H9 (cell line): ENCODE results near the gene OOSP1. TPM values are rescaled to one million over a fixed set of nuclear protein-coding genes. Genes with fewer than 3 reads are reported as not detected.
"Not testable (repeated sequence)": the region's sequence is repeated elsewhere in the genome, so short reads cannot be mapped to it uniquely, and the experiment has no call there.

Experiments
- DNase-seq: peaks from one replicate; pipeline ENCODE4 v3.0.0-alpha.2; 2017
- H2AFZ ChIP-seq: one replicate; pipeline ENCODE4 v1.6.1; 2013; ENCODE audit warnings: mild to moderate bottlenecking, low read length, control low read depth, moderate library complexity
- H2AK5ac ChIP-seq: 2 replicates; pipeline ENCODE4 v1.6.1; 2013; ENCODE audit warnings: low read length, control low read depth, mixed read lengths; ENCODE audit not compliant: insufficient read length
- H2BK120ac ChIP-seq: one replicate; pipeline ENCODE4 v1.6.1; 2013; ENCODE audit warnings: low read depth, mild to moderate bottlenecking, low read length, control low read depth, inconsistent platforms; ENCODE audit not compliant: poor library complexity, severe bottlenecking
- H2BK12ac ChIP-seq: 2 replicates; pipeline ENCODE4 v1.6.1; 2013; ENCODE audit warnings: low read length, control low read depth, mixed read lengths, low read depth; ENCODE audit not compliant: insufficient read length
- H2BK15ac ChIP-seq: 2 replicates; pipeline ENCODE4 v1.6.1; 2013; ENCODE audit warnings: low read depth, low read length, control low read depth
- H2BK20ac ChIP-seq: one replicate; pipeline ENCODE4 v1.6.1; 2013; ENCODE audit warnings: low read depth, mild to moderate bottlenecking, low read length, control low read depth, inconsistent platforms; ENCODE audit not compliant: poor library complexity, severe bottlenecking
- H2BK5ac ChIP-seq: 2 replicates; pipeline ENCODE4 v1.6.1; 2013; ENCODE audit warnings: low read length, control low read depth, mixed read lengths; ENCODE audit not compliant: insufficient read length
- H3K14ac ChIP-seq: 2 replicates; pipeline ENCODE4 v1.6.1; 2013; ENCODE audit warnings: low read length, control low read depth; ENCODE audit not compliant: insufficient read depth
- H3K18ac ChIP-seq: 2 replicates; pipeline ENCODE4 v1.6.1; 2013; ENCODE audit warnings: low read depth, mild to moderate bottlenecking, mixed read lengths, low read length, control low read depth; ENCODE audit not compliant: insufficient read length
- H3K23ac ChIP-seq: 2 replicates; pipeline ENCODE4 v1.6.1; 2013; ENCODE audit warnings: low read length, control low read depth, mixed read lengths, low read depth; ENCODE audit not compliant: insufficient read length
- H3K23me2 ChIP-seq: 2 replicates; pipeline ENCODE4 v1.6.1; 2013; ENCODE audit warnings: low read depth, mild to moderate bottlenecking, mixed read lengths, low read length, control low read depth; ENCODE audit not compliant: insufficient read length, poor library complexity, severe bottlenecking
- H3K27ac ChIP-seq: 2 replicates; pipeline ENCODE4 v1.5.1; 2013; ENCODE audit warnings: low read length, control low read depth, mixed read lengths, low read depth; ENCODE audit not compliant: insufficient read length
- H3K27me3 ChIP-seq: 2 replicates; pipeline ENCODE4 v1.6.1; 2013; ENCODE audit warnings: low read length, control low read depth, inconsistent platforms; ENCODE audit not compliant: insufficient read depth
- H3K4ac ChIP-seq: 2 replicates; pipeline ENCODE4 v1.6.1; 2013; ENCODE audit warnings: low read depth, mild to moderate bottlenecking, control low read depth, inconsistent platforms, low read length, moderate library complexity
- H3K4me1 ChIP-seq: 2 replicates; pipeline ENCODE4 v1.6.1; 2013; ENCODE audit warnings: low read length, control low read depth, inconsistent platforms; ENCODE audit not compliant: insufficient read depth
- H3K4me2 ChIP-seq: 2 replicates; pipeline ENCODE4 v1.6.1; 2013; ENCODE audit warnings: low read length, control low read depth, mixed read lengths; ENCODE audit not compliant: insufficient read length, insufficient read depth
- H3K56ac ChIP-seq: 2 replicates; pipeline ENCODE4 v1.6.1; 2013; ENCODE audit warnings: low read depth, mild to moderate bottlenecking, mixed read lengths, low read length, control low read depth; ENCODE audit not compliant: insufficient read length
- H3K79me1 ChIP-seq: 2 replicates; pipeline ENCODE4 v1.6.1; 2013; ENCODE audit warnings: low read depth, mild to moderate bottlenecking, moderate library complexity, low read length, control low read depth, inconsistent platforms; ENCODE audit not compliant: insufficient read depth, poor library complexity, severe bottlenecking
- H3K79me2 ChIP-seq: 2 replicates; pipeline ENCODE4 v1.6.1; 2013; ENCODE audit warnings: low read length, control low read depth, inconsistent platforms; ENCODE audit not compliant: insufficient read depth
- H3K9ac ChIP-seq: 2 replicates; pipeline ENCODE4 v1.6.1; 2013; ENCODE audit warnings: low read length, control low read depth, mixed read lengths; ENCODE audit not compliant: insufficient read length; ENCODE audit errors: extremely low read depth
- H3K9me3 ChIP-seq: one replicate; pipeline ENCODE4 v1.6.1; 2013; ENCODE audit warnings: low read depth, low read length, inconsistent platforms; ENCODE audit not compliant: control insufficient read depth
- H3T11ph ChIP-seq: one replicate; pipeline ENCODE4 v1.6.1; 2013; ENCODE audit warnings: mild to moderate bottlenecking, low read length, control low read depth, inconsistent platforms
- H4K20me1 ChIP-seq: one replicate; pipeline ENCODE4 v1.6.1; 2013; ENCODE audit not compliant: control insufficient read depth, insufficient read length, insufficient read depth
- H4K5ac ChIP-seq: 2 replicates; pipeline ENCODE4 v1.6.1; 2013; ENCODE audit warnings: low read depth, mild to moderate bottlenecking, mixed read lengths, low read length, control low read depth; ENCODE audit not compliant: insufficient read length
- H4K8ac ChIP-seq: replicated peaks from 2 replicates; pipeline ENCODE4 v1.6.1; 2013; ENCODE audit warnings: low read length, control low read depth, mixed read lengths, low read depth; ENCODE audit not compliant: insufficient read length
- H4K91ac ChIP-seq: 2 replicates; pipeline ENCODE4 v1.6.1; 2013; ENCODE audit warnings: low read depth, mild to moderate bottlenecking, moderate library complexity, mixed read lengths, low read length, control low read depth; ENCODE audit not compliant: insufficient read length
- H3K27ac Mint-ChIP-seq, 3 experiments: 2 replicates in 2 of 3; 3 replicates in 1 of 3; pipeline ENCODE4 v1.8.0; 2020 to 2021; ENCODE audit warnings: mixed read lengths in 3 of 3, mild to moderate bottlenecking in 1 of 3, moderate library complexity in 1 of 3
- H3K27me3 Mint-ChIP-seq: 2 replicates; pipeline ENCODE4 v1.8.0; 2021; ENCODE audit warnings: low read depth, mild to moderate bottlenecking, moderate library complexity, mixed read lengths
- H3K36me3 Mint-ChIP-seq, 3 experiments: 2 replicates in 2 of 3; 3 replicates in 1 of 3; pipeline ENCODE4 v1.8.0; 2020 to 2021; ENCODE audit warnings: low read depth in 3 of 3, mixed read lengths in 3 of 3; ENCODE audit not compliant: insufficient read depth in 1 of 3
- H3K4me1 Mint-ChIP-seq, 2 experiments: 2 replicates each; pipeline ENCODE4 v1.8.0; 2020; ENCODE audit warnings: mixed read lengths in 2 of 2
- H3K4me3 Mint-ChIP-seq, 2 experiments: 2 replicates in 1 of 2; 3 replicates in 1 of 2; pipeline ENCODE4 v1.8.0; 2020 to 2021; ENCODE audit warnings: mild to moderate bottlenecking in 2 of 2, mixed read lengths in 2 of 2, moderate library complexity in 1 of 2
- H3K9me3 Mint-ChIP-seq, 2 experiments: 2 replicates in 1 of 2; 3 replicates in 1 of 2; pipeline ENCODE4 v1.8.0; 2020; ENCODE audit warnings: mild to moderate bottlenecking in 2 of 2, mixed read lengths in 2 of 2, moderate library complexity in 1 of 2
- WGBS: extraction: QIAGEN DNeasy Blood & Tissue Kit; methylation state at CpG from one replicate; pipeline ENCODE4 v1.1.7; 2013; ENCODE audit warnings: missing lambda C conversion rate, low lambda C conversion rate, mixed read lengths; ENCODE audit not compliant: insufficient read length; ENCODE audit errors: extremely low coverage; 5-methylcytosine and 5-hydroxymethylcytosine counted together
- total RNA-seq: library from RNA; stranded (reverse); gene quantifications from 2 replicates; pipeline ENCODE4 v1.2.1, GENCODE V29; 2021
- TF ChIP-seq, protein P1 (sequence below): fragments of 200-600 bp; sonication (generic); conservative IDR thresholded peaks from 3 replicates; pipeline ENCODE4 v1.8.0; 2021; ENCODE audit warnings: antibody characterized with exemption, mild to moderate bottlenecking

OOSP1 gene
- total RNA-seq, 1 experiment from 2014 or later = not detected

- Histone ChIP-seq H3K27ac (no peak overlapping the region), H4K91ac (no peak overlapping the region), H4K5ac (no peak overlapping the region), H3K79me2 (no peaks in the 10 kb centered on the region), H2BK120ac (no peak overlapping the region), H3K4ac (no peak overlapping the region), H3K9me3 (no peaks in the 10 kb centered on the region), H3K4me1 (no peaks in the 10 kb centered on the region; the same call in 1 of the 2 replicates), H3T11ph (no peak overlapping the region), H4K20me1 (no peaks in the 10 kb centered on the region), H3K14ac (no peak overlapping the region), H2BK12ac (no peak overlapping the region), H3K79me1 (no peaks in the 10 kb centered on the region), H2BK5ac (no peak overlapping the region), H3K27me3 (no peaks in the 10 kb centered on the region), H2BK15ac (no peak overlapping the region), H3K18ac (no peak overlapping the region), H3K23ac (no peak overlapping the region), H2AFZ (no peak overlapping the region), H3K23me2 (no peaks in the 10 kb centered on the region), H2BK20ac (no peak overlapping the region), H3K56ac (no peak overlapping the region), H3K4me2 (no peak overlapping the region), H3K9ac (no peak overlapping the region), H4K8ac (no peak overlapping the region), H2AK5ac (no peak overlapping the region)
- no peak overlapping the region for H3K27ac Mint-ChIP-seq
- peaks cover 9% of the 10 kb centered on the region in 2 experiments for H3K4me1 Mint-ChIP-seq
- TF ChIP-seq, protein P1, sequence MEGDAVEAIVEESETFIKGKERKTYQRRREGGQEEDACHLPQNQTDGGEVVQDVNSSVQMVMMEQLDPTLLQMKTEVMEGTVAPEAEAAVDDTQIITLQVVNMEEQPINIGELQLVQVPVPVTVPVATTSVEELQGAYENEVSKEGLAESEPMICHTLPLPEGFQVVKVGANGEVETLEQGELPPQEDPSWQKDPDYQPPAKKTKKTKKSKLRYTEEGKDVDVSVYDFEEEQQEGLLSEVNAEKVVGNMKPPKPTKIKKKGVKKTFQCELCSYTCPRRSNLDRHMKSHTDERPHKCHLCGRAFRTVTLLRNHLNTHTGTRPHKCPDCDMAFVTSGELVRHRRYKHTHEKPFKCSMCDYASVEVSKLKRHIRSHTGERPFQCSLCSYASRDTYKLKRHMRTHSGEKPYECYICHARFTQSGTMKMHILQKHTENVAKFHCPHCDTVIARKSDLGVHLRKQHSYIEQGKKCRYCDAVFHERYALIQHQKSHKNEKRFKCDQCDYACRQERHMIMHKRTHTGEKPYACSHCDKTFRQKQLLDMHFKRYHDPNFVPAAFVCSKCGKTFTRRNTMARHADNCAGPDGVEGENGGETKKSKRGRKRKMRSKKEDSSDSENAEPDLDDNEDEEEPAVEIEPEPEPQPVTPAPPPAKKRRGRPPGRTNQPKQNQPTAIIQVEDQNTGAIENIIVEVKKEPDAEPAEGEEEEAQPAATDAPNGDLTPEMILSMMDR = no peak
- DNase-seq = no peak
- H3K4me3 Mint-ChIP-seq = no peak overlapping the region
- no peaks in the 10 kb centered on the region for H3K36me3 Mint-ChIP-seq
- no CpG with 5 or more reads among the region's 1 CpG for WGBS
- H3K9me3 Mint-ChIP-seq = peaks cover 1 to 2% of the 10 kb centered on the region in 2 experiments; a peak in 1 of 5 replicates
- no peaks in the 10 kb centered on the region for H3K27me3 Mint-ChIP-seq
Measured at GRCh38 chr11:59901306-59901705, 36.9 kb upstream of the OOSP1 start.

DNA sequence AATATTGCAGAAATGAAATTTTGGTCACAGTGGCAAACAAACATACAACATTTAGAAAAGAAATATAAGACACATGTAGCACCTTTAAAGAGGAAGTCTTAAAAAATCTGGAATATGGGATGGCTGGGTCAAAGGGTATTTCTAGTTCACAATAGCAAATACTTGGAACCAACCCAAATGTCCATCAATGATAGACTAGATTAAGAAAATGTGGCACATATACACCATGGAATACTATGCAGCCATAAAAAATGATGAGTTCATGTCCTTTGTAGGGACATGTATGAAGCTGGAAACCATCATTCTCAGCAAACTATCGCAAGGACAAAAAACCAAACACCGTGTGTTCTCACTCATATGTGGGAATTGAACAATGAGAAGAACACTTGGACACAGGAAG, 34.7 kb upstream of the OOSP1 start:
- no CpG with 5 or more reads among the region's 2 CpGs for WGBS
- H3K23ac ChIP-seq, H3T11ph ChIP-seq, H3K23me2 ChIP-seq, H2BK20ac ChIP-seq, H3K27ac ChIP-seq, H2AFZ ChIP-seq, H3K4me3 Mint-ChIP-seq, H3K27ac Mint-ChIP-seq, H2BK15ac ChIP-seq, H3K27me3 ChIP-seq, H2BK12ac ChIP-seq, H3K18ac ChIP-seq, H3K9ac ChIP-seq, H3K9me3 ChIP-seq, H4K5ac ChIP-seq, H4K20me1 ChIP-seq, H2BK5ac ChIP-seq, H3K79me1 ChIP-seq, H4K8ac ChIP-seq, H3K56ac ChIP-seq, H3K79me2 ChIP-seq, H3K9me3 Mint-ChIP-seq, H4K91ac ChIP-seq, H3K27me3 Mint-ChIP-seq, H3K36me3 Mint-ChIP-seq, DNase-seq, H3K14ac ChIP-seq, H3K4me1 Mint-ChIP-seq, H2BK120ac ChIP-seq, H2AK5ac ChIP-seq, H3K4me1 ChIP-seq, H3K4me2 ChIP-seq, H3K4ac ChIP-seq: not testable (repeated sequence)
